Glutamatergic neuron (in vitro differentiated cells): ENCODE data around the gene RXRG. TPM values are rescaled to one million over a fixed set of nuclear protein-coding genes. Genes with fewer than 3 reads are reported as not detected.

Experiments
- DNase-seq: peaks from one replicate; pipeline ENCODE4 v3.0.0; 2022
- H3K27ac Mint-ChIP-seq: one replicate; pipeline ENCODE4 v1.8.0; 2020; ENCODE audit warnings: mild to moderate bottlenecking, mixed read lengths, inconsistent platforms; ENCODE audit not compliant: unreplicated experiment
- H3K27me3 Mint-ChIP-seq: one replicate; pipeline ENCODE4 v1.8.0; 2020; ENCODE audit warnings: mild to moderate bottlenecking, moderate library complexity, mixed read lengths, inconsistent platforms; ENCODE audit not compliant: unreplicated experiment
- H3K36me3 Mint-ChIP-seq: one replicate; pipeline ENCODE4 v1.8.0; 2020; ENCODE audit warnings: mild to moderate bottlenecking, mixed read lengths, inconsistent platforms; ENCODE audit not compliant: unreplicated experiment
- H3K4me1 Mint-ChIP-seq: one replicate; pipeline ENCODE4 v1.8.0; 2020; ENCODE audit warnings: mild to moderate bottlenecking, low read depth, mixed read lengths, inconsistent platforms; ENCODE audit not compliant: unreplicated experiment
- H3K4me3 Mint-ChIP-seq: one replicate; pipeline ENCODE4 v1.8.0; 2020; ENCODE audit warnings: mild to moderate bottlenecking, mixed read lengths, inconsistent platforms; ENCODE audit not compliant: unreplicated experiment
- H3K9me3 Mint-ChIP-seq: one replicate; pipeline ENCODE4 v1.8.0; 2020; ENCODE audit warnings: mild to moderate bottlenecking, moderate library complexity, mixed read lengths, inconsistent platforms; ENCODE audit not compliant: unreplicated experiment
- CTCF ChIP-seq: fragments of 200-600 bp; sonication (generic); IDR thresholded peaks from one replicate; pipeline ENCODE4 v1.5.0; 2021; ENCODE audit not compliant: partially characterized antibody, unreplicated experiment
- total RNA-seq: library from RNA; stranded (reverse); fragmentation: NEBNext Ultra II Directional; extraction: Animal tissue kit (Norgen Biotek cat#: 25700); gene quantifications from one replicate; pipeline ENCODE4 v1.2.1, GENCODE V29; 2021; ENCODE audit not compliant: unreplicated experiment

RXRG gene
- total RNA-seq, 1 donor from 2014 or later = 10.4 TPM

DNA sequence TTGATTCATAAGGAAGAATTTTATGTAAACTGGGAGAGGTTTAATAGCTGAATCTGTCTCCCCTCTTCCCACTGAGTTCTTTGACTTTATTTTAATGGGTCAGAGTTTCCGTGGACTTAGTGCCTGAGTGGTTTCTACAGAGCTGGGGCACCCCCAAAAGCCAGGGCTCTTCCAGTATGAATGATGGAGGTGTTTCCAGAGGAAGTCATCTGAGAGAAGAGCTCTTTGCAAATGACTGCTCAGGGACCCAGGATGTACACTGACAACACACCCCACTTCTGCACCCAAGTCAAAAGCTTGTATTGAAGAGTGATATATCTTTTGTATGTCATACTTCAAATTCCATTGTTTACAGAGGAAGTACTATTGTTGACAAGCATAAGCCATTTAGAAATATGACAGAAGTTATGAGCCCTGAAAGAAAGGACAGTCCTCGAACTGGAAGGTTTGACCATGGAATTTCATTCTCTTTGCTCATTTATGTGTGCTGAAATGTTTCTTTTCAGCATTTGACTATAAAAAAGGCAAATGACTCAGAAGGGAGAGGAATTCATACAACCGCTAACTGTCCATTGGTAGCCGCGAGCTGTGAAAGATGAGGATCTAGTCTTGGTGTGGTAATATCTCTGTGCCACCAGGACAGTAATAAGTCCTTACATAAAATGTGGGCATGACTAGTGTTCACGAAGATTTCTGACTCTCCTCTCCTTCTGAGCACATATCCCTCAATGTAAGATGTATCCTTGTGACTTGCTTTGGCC is 63.0 kb downstream of the RXRG start:
- H3K4me1 Mint-ChIP-seq = no peaks in the 10 kb centered on the region
- peaks cover 2% of the 10 kb centered on the region for H3K36me3 Mint-ChIP-seq
- H3K27ac Mint-ChIP-seq = no peak overlapping the region
- no peak for TF ChIP-seq CTCF
- peaks cover 4% of the 10 kb centered on the region for H3K9me3 Mint-ChIP-seq
- peaks cover 4% of the 10 kb centered on the region for H3K27me3 Mint-ChIP-seq
- H3K4me3 Mint-ChIP-seq = no peak overlapping the region
- DNase-seq = no peak

DNA sequence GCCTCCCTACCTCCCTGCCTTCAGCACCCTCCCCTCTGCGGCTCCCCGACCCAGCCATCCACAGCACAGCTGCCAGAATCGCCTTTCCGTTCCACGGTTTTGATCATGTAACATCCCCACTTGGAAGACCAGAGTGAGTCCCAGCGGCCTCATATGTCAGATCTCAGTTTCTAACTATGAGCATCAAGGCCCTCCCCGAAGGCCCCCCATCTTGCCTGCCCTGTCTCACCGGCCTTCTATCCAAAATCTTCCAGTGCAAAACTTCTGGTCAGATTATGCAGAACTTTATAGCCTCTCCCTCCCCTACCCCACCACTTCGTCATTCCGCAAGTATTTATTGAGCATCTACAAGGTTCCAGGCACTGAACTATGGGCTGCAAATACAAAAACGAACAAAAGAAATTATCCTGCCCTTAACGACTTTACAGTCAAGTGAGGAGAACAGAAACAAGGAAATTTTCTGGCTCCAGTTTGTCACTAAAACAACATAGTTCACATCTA is 68.1 kb downstream of the RXRG start:
- H3K4me1 Mint-ChIP-seq = peaks cover 3% of the 10 kb centered on the region
- H3K36me3 Mint-ChIP-seq = peaks cover 4% of the 10 kb centered on the region
- peaks cover 5% of the 10 kb centered on the region for H3K9me3 Mint-ChIP-seq
- TF ChIP-seq CTCF = no peak
- peaks cover 6% of the 10 kb centered on the region for H3K27me3 Mint-ChIP-seq
- no peak for DNase-seq
- H3K4me3 Mint-ChIP-seq = peak overlapping the region; percentile 75
- no peak overlapping the region for H3K27ac Mint-ChIP-seq

DNA sequence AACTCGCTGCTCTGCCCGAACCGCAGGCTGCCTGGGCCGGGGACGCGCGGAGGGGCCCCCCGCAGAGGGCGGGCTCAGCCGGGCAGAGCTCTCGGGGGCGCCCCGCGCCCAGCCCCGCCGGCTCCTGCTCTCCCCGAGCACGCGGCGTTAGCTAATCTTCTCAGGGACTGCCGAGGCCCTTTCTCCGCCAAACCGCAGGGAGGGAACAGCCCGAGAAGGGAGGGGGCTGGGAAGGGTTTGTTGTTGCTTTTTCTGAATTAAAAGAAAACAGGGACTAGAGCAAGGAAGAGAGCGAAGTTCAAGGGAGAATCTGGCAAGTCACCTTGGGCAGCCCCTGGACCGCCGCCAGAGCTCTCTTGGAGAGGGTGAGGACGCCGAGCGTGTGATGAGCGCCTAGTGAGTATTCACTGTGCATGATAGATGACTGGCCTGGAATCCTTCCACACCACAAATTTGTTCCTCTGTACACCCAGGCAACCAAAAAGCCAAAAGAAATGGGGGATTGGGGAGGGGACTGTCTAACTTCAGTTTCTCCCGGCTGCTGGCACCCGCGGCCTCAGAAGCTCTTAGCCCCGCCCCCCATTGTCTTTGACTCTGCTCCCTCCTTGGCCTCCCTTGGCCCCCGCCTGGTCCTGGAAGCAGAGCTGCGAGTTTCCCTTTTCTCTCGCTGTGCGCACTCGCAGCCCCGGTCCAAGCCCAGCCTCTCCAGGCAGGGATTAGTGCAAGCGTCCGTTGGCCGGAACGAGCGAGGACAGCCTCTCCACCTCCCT is 68.7 kb downstream of the RXRG start:
- Mint-ChIP-seq H3K4me1 (peaks cover 3% of the 10 kb centered on the region), H3K9me3 (peaks cover 5% of the 10 kb centered on the region), H3K36me3 (peaks cover 4% of the 10 kb centered on the region), H3K27ac (no peak overlapping the region), H3K27me3 (peaks cover 6% of the 10 kb centered on the region), H3K4me3 (peak overlapping the region; percentile 75)
- DNase-seq = peak; percentile 60
- no peak for TF ChIP-seq CTCF

GRCh38 chr1:165375623-165376022 is 69.3 kb downstream of the RXRG start:
- Mint-ChIP-seq H3K4me3 (peak overlapping the region; percentile 70), H3K9me3 (peaks cover 5% of the 10 kb centered on the region), H3K36me3 (peaks cover 4% of the 10 kb centered on the region), H3K4me1 (peaks cover 3% of the 10 kb centered on the region), H3K27ac (no peak overlapping the region), H3K27me3 (peaks cover 6% of the 10 kb centered on the region)
- no peak for TF ChIP-seq CTCF
- no peak for DNase-seq
